LNCaP clone FGC (cell line): Measurements from ENCODE around the gene SPTBN1.

Experiments used
- DNase-seq: peaks from one replicate; pipeline ENCODE4 v3.0.0-alpha.2; 2011; ENCODE audit warnings: low read depth
- H3K4me3 ChIP-seq: 2 replicates; pipeline ENCODE4 v1.5.1; 2011; ENCODE audit warnings: mild to moderate bottlenecking, low read depth, low read length, control low read depth
- TF ChIP-seq, protein P1 (sequence below): IDR thresholded peaks from 2 replicates; pipeline ENCODE4 v1.5.1; 2012; ENCODE audit warnings: mild to moderate bottlenecking; ENCODE audit not compliant: control insufficient read depth, insufficient read depth; ENCODE audit errors: extremely low read depth

Gene SPTBN1

DNA sequence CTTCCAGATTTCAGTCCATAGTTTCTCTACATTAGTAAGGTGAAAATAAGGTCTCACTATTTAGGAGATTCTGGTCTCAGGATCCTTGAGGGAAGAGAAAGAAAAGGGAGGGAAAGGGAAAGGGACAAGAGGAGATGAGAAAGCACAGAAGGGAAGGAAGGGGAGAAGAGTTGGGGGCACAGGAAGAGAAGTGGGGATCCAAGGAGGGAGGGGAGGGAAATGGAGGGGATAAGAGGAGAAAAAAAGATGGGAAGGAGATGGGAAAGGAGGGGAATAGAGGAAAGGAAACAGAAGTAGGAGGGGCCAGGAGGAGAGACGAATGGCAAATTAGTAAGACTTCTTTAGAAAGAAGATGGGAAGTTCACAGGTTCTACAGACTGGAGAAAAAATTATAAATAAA lies 39.2 kb upstream of the SPTBN1 start:
- DNase-seq, result no peak
- TF ChIP-seq, protein P1, sequence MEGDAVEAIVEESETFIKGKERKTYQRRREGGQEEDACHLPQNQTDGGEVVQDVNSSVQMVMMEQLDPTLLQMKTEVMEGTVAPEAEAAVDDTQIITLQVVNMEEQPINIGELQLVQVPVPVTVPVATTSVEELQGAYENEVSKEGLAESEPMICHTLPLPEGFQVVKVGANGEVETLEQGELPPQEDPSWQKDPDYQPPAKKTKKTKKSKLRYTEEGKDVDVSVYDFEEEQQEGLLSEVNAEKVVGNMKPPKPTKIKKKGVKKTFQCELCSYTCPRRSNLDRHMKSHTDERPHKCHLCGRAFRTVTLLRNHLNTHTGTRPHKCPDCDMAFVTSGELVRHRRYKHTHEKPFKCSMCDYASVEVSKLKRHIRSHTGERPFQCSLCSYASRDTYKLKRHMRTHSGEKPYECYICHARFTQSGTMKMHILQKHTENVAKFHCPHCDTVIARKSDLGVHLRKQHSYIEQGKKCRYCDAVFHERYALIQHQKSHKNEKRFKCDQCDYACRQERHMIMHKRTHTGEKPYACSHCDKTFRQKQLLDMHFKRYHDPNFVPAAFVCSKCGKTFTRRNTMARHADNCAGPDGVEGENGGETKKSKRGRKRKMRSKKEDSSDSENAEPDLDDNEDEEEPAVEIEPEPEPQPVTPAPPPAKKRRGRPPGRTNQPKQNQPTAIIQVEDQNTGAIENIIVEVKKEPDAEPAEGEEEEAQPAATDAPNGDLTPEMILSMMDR, result no peak
- no peak overlapping the region for H3K4me3 ChIP-seq

DNA sequence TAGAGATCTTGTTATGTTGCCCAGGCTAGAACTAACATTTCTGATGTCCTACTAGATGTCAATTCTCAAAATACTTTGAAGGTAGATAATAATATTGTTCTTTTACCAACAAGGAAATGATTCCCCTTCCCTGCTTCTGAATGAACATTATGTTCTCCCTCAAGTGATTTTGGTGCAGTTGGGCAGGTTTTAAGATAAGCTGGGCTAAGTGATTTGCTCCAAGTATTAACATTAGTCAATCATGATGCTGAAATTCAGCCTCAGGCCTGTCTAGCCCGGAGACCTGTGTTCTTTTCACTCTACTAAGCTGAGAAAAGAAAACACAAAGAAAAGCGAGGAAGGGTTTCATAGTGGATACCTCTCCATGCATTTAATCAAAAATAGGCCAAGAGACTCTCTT lies 38.5 kb upstream of the SPTBN1 start:
- TF ChIP-seq, protein P1, result no peak
- DNase-seq, result no peak
- H3K4me3 ChIP-seq, result no peak overlapping the region

DNA sequence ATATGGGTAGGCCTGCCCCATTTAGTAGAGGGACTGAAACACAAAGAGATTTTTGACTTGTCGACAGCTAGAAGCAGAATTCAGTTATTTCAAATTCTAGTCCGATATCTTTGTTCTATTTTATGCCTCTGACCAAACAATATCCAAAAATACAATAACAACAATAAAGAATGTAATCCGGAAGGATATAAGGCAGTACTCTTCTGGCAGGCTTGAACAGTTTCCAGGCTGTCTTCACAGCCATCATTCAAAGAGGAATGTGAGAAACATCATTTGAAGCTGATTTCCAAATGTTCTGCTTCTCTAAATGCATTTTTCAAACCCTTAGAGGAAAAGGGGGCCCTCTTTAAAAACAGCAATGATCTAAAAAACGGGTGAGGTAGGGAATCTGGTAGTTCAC lies 36.7 kb upstream of the SPTBN1 start:
- no peak overlapping the region for H3K4me3 ChIP-seq
- DNase-seq, result no peak
- TF ChIP-seq, protein P1, result no peak

DNA sequence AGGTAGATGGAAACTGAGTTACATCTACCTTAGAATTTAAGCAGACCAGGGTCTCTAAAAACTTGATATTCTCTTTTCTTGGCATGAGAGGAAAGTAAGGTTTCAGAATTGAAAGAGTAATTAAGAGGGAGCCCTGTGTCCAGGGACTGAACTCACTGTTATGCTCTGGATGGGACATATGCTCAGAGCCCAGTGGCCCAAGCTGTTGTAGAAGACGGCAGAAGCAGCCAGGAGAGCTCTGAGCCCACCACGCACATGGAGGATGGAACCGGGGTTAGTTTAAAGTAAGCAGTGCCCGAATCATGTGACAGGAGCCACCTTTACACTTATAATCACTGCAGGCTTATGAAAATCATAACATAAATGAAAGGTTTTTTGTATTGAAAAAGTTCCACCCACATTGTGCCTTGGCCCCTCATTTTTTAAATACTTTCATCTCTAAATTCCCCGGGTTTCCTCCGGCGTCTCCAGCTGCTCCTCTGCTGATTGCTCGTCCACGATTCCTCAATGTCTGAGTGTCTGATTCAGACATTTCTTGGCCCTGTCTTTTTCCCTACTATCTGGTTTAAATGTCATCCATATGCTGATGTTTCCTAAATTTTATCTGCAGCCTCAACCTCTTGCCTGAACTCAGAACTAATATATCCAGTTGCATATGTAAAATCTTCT lies 36.1 kb upstream of the SPTBN1 start:
- H3K4me3 ChIP-seq, result no peak overlapping the region
- no peak for DNase-seq
- TF ChIP-seq, protein P1, result no peak

DNA sequence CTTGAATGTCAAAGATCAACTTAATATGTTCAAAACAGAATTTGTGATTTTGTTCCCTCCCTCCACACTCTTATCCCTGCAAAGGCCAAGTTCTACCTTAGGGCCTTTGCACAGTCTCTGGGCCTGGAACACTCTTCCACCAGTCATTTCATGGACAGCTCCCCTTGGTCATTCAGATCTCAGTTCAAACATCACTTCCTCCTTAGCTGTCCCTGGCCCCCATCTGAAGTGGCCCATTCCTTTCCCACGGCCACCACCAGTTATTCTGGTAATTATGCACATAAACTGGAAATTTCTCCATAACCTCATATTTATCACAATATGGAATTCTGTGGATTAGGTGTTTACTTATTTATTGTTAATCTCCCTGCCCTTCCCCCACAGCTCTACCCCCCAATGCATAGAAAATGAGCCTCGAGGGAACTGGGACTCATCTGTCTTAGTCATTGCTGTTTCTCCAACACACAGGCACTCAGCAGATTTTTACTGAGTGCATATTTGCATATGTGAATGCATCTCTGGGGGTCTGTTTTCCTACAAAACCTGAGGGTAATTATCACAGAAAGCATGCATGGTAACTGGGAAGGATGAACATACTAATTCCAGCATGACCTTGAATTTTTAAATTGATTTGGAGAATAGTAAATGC lies 35.5 kb upstream of the SPTBN1 start:
- TF ChIP-seq, protein P1, result no peak
- no peak for DNase-seq
- no peak overlapping the region for H3K4me3 ChIP-seq

DNA sequence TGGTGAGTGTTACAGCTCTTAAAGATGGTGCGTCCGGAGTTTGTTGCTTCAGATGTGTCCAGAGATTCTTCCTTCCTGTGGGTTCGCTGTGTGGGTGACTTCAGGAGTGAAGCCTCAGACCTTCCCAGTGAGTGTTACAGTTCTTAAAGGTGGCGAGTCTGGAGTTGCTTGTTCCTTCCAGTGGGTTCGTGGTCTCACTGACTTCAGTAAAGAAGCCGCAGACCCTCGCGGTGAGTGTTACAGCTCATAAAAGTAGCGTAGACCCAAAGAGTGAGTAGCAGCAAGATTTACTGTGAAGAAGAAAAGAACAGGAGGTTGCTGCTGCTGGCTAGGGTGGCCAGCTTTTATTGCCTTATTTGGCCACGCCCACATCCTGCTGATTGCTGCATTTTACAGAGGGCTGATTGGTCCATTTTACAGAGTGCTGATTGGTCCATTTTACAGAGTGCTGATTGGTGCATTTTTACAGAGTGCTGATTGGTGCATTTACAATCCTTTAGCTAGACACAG lies 34.0 kb upstream of the SPTBN1 start:
- TF ChIP-seq, protein P1, result no peak

More for the DNA sequence above, 34.0 kb upstream of the SPTBN1 start:
- no peak overlapping the region for H3K4me3 ChIP-seq
- DNase-seq, result no peak
